ENCODE data around the gene PRPF4.

PRPF4 gene

GRCh38 chr9:113309204-113309813 lies 33.9 kb downstream of the PRPF4 start:
- peak; percentile 63 for TF ChIP-seq CTCF (IDR thresholded peaks at IDR 0.05; ENCODE audit: insufficient read depth, low read length, poor library complexity, severe bottlenecking)
- TF ChIP-seq EZH2phosphoT487 (conservative IDR thresholded peaks at IDR 0.05; ENCODE audit: low read length), result no peak
- Histone ChIP-seq H3K9ac (ENCODE audit: low read length) (no peak overlapping the region), H2AFZ (ENCODE audit: low read depth, low read length, severe bottlenecking) (no peak overlapping the region), H3K36me3 (ENCODE audit: low read length) (no peaks in the 10 kb centered on the region), H3K9me3 (ENCODE audit: insufficient read depth, low read length) (no peaks in the 10 kb centered on the region), H3K27ac (ENCODE audit: low read depth, low read length) (no peak overlapping the region), H3K27me3 (ENCODE audit: low read length) (no peaks in the 10 kb centered on the region), H3K4me3 (ENCODE audit: insufficient read depth, low read length, poor library complexity, severe bottlenecking) (no peak overlapping the region), H3K9me2 (replicated peaks; ENCODE audit: insufficient read depth, low read length) (no peaks in the 10 kb centered on the region), H3K4me2 (ENCODE audit: low read depth, low read length, poor library complexity, severe bottlenecking) (no peak overlapping the region), H3F3A (ENCODE audit: insufficient read depth) (no peaks in the 10 kb centered on the region), H4K20me1 (ENCODE audit: low read depth, low read length) (no peaks in the 10 kb centered on the region), H3K79me2 (ENCODE audit: insufficient read depth, low read length) (no peaks in the 10 kb centered on the region)

- Histone ChIP-seq H3K9me3 (ENCODE audit: insufficient read depth, low read length) (no peaks in the 10 kb centered on the region), H3K9me2 (replicated peaks; ENCODE audit: insufficient read depth, low read length) (no peaks in the 10 kb centered on the region), H3K4me3 (ENCODE audit: insufficient read depth, low read length, poor library complexity, severe bottlenecking) (no peak overlapping the region), H4K20me1 (ENCODE audit: low read depth, low read length) (no peaks in the 10 kb centered on the region), H3K79me2 (ENCODE audit: insufficient read depth, low read length) (no peaks in the 10 kb centered on the region), H3K9ac (ENCODE audit: low read length) (no peak overlapping the region), H2AFZ (ENCODE audit: low read depth, low read length, severe bottlenecking) (no peak overlapping the region), H3K27ac (ENCODE audit: low read depth, low read length) (no peak overlapping the region), H3K27me3 (ENCODE audit: low read length) (no peaks in the 10 kb centered on the region), H3F3A (ENCODE audit: insufficient read depth) (no peaks in the 10 kb centered on the region), H3K4me2 (ENCODE audit: low read depth, low read length, poor library complexity, severe bottlenecking) (no peak overlapping the region), H3K36me3 (ENCODE audit: low read length) (no peaks in the 10 kb centered on the region)
- TF ChIP-seq CTCF (IDR thresholded peaks at IDR 0.05; ENCODE audit: insufficient read depth, low read length, poor library complexity, severe bottlenecking) (no peak), EZH2phosphoT487 (conservative IDR thresholded peaks at IDR 0.05; ENCODE audit: low read length) (no peak)
These were observed 35.1 kb downstream of the PRPF4 start for GRCh38 chr9:113310538-113310937.

- Histone ChIP-seq H3K9ac (ENCODE audit: low read length) (no peak overlapping the region), H4K20me1 (ENCODE audit: low read depth, low read length) (no peaks in the 10 kb centered on the region), H3K27me3 (ENCODE audit: low read length) (no peaks in the 10 kb centered on the region), H3K4me2 (ENCODE audit: low read depth, low read length, poor library complexity, severe bottlenecking) (no peak overlapping the region), H3K4me3 (ENCODE audit: insufficient read depth, low read length, poor library complexity, severe bottlenecking) (no peak overlapping the region), H3K36me3 (ENCODE audit: low read length) (no peaks in the 10 kb centered on the region), H3K9me2 (replicated peaks; ENCODE audit: insufficient read depth, low read length) (no peaks in the 10 kb centered on the region), H3K79me2 (ENCODE audit: insufficient read depth, low read length) (no peaks in the 10 kb centered on the region), H3K9me3 (ENCODE audit: insufficient read depth, low read length) (no peaks in the 10 kb centered on the region), H3K27ac (ENCODE audit: low read depth, low read length) (no peak overlapping the region), H3F3A (ENCODE audit: insufficient read depth) (no peaks in the 10 kb centered on the region), H2AFZ (ENCODE audit: low read depth, low read length, severe bottlenecking) (no peak overlapping the region)
- TF ChIP-seq EZH2phosphoT487 (conservative IDR thresholded peaks at IDR 0.05; ENCODE audit: low read length), result no peak
- TF ChIP-seq CTCF (IDR thresholded peaks at IDR 0.05; ENCODE audit: insufficient read depth, low read length, poor library complexity, severe bottlenecking), result no peak
These were observed 36.5 kb downstream of the PRPF4 start for GRCh38 chr9:113311961-113312360.
